PC-9 (cell line): ENCODE results near the gene ULK3.

Experiments
- CTCF ChIP-seq: fragments of 200-600 bp; sonication (generic); conservative IDR thresholded peaks from 2 replicates; pipeline ENCODE4 v1.6.1; 2017; ENCODE audit warnings: mixed run types, antibody characterized with exemption, mild to moderate bottlenecking, moderate library complexity
- EZH2 ChIP-seq: fragments of 200-600 bp; sonication (generic); IDR thresholded peaks from 2 replicates; pipeline ENCODE4 v1.8.0; 2017; ENCODE audit warnings: antibody characterized with exemption, low read depth

- TF ChIP-seq CTCF (no peak), EZH2 (no peak)
These were observed 30.2 kb upstream of the ULK3 start, which contains the start of gene SCAMP2 for GRCh38 chr15:74873036-74873755.
